ENCODE results near the gene LENG8.
"Not testable (repeated sequence)": the region's sequence is repeated elsewhere in the genome, so short reads cannot be mapped to it uniquely, and the experiment has no call there.

LENG8 gene

DNA sequence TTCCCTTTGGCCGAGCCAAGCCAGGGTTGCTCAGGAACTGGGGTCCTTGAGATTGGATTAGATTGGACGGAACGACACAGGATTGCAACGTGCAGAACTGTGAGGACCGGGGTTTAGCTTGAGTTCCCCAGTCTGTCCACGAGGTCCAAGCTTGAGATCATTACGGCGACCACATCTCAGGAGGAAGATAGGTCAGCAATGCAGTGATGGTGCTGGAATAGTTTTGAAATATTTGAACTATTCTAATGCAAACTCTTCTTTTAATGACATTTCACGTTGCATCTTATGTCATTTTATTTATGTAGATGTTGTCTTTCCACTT, 49.4 kb downstream of the LENG8 start:
- in situ Hi-C loops (cut with HindIII; ENCODE audit: low pct_ligation_motif_present, low pct_unique_long_range_greater_than_20kb, low sequenced_read_pairs) = not testable (repeated sequence)

DNA sequence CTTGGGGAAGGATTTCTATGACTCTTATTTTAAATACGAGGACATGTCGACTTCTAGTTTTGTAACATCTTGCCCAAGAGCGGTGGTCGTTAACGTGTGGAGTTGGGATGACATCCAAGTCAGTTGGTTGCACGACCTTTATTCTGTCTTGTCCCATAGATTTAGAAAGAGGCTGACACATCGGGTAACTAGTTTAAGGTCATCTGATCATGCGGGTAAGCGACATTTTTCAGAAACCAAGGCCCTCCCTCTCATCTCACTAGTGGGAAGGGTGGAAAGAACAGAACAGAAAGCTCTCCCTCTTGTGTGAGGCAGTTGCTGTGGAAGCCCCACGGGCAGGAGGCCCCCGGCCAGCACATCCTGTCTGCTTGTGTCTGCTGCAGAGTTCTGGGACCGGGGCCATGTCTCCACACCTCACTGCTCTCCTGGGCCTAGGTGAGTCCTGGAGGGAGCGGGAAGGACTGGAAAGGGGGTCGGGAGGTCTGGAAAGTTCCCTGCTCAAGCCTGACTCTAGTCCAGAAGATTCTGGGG, 53.6 kb downstream of the LENG8 start, which contains the start of gene LAIR2:
Gene LAIR2, plus strand, starts transcription at position 314 of the 531 bp plus-strand sequence. Its CDS starts 88 bp downstream, at position 402.
- no peak for DNase-seq
- in situ Hi-C loops (cut with HindIII; ENCODE audit: low pct_ligation_motif_present, low pct_unique_long_range_greater_than_20kb, low sequenced_read_pairs) = no loop called here

More for the DNA sequence above, 49.4 kb downstream of the LENG8 start:
- DNase-seq = not testable (repeated sequence)

DNA sequence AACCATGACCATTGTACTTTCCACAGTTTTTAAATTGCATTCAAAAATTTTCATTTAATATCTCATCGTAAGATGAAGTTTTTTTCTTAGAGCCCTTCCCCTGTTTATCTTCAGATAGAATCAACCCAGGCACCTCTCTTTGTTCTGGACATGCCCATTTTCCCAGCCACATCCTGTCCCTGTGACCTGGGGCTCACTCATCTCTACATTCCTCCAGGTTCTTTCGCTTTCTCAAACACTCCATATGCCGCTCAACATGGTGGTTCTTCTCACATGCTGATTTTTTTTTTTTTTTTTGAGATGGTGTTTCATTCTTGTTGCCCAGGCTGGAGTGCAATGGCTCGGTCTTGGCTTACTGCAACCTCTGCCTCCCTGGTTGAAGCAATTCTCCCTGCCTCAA, 56.5 kb downstream of the LENG8 start:
- not testable (repeated sequence) for DNase-seq

DNA sequence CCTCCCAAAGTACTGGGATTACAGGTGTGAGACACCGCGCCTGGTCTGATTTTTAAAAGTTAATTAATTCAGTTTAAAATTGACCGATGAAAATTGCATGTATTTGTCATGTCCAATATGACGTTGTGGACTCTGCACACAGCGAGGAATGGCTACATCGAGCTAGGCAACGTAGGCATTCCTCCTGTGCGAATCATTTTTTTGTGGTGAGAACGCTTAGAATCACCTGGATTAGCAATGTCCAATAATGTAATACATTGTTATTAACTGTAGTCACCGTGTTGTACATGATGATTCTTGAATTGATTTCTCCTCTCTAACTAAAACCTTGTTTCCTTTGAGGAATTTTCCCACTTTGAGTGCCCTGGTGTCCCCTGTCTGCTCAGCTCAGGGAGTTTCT, 57.1 kb downstream of the LENG8 start:
- DNase-seq = no peak
- in situ Hi-C loops (cut with HindIII; ENCODE audit: low pct_ligation_motif_present, low pct_unique_long_range_greater_than_20kb, low sequenced_read_pairs) = no loop called here

More for the DNA sequence above, 56.5 kb downstream of the LENG8 start:
- in situ Hi-C loops (cut with HindIII; ENCODE audit: low pct_ligation_motif_present, low pct_unique_long_range_greater_than_20kb, low sequenced_read_pairs) = not testable (repeated sequence)

DNA sequence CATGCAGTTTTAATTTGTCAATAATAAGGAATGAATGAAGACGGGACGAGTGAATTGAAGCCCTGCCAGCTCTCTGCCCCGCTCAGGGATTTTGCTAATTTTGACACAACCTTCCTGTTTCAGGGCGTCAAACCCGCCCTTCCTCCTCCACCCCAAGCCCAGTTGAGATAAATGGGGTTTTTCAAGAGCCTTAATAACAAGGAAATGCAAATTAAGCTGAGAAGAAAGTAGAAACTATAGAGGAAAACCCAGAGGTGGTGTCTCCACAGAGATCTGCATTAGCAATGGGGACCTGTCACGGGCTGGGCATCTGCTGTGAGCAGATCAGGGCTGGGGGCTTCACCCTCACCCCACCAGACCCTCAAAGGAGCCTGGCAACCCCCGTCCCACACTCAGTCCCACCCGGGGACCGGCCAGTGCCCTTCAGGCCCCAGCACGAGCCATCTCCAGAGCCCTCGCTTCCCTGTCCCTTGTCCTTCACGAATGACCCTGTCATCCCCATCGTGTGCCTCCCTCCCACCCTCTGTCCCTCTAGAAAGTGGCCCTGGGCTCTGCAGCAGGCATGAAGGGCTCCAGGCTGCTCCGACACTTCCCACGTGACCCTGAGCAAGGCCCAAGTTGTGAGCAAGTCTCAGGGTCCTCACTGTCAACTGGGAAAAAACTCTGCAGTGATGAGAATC, 58.2 kb downstream of the LENG8 start:
- DNase-seq; in situ Hi-C loops (cut with HindIII; ENCODE audit: low pct_ligation_motif_present, low pct_unique_long_range_greater_than_20kb, low sequenced_read_pairs): not testable (repeated sequence)

DNA sequence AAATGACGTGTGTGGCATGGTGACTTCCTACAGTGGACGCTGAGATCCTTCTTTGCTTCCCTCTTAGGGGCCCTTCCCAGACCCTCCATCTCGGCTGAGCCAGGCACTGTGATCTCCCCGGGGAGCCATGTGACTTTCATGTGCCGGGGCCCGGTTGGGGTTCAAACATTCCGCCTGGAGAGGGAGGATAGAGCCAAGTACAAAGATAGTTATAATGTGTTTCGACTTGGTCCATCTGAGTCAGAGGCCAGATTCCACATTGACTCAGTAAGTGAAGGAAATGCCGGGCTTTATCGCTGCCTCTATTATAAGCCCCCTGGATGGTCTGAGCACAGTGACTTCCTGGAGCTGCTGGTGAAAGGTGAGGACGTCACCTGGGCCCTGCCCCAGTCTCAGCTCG, 58.8 kb downstream of the LENG8 start:
- no peak for DNase-seq
- in situ Hi-C loops (cut with HindIII; ENCODE audit: low pct_ligation_motif_present, low pct_unique_long_range_greater_than_20kb, low sequenced_read_pairs) = no loop called here

DNA sequence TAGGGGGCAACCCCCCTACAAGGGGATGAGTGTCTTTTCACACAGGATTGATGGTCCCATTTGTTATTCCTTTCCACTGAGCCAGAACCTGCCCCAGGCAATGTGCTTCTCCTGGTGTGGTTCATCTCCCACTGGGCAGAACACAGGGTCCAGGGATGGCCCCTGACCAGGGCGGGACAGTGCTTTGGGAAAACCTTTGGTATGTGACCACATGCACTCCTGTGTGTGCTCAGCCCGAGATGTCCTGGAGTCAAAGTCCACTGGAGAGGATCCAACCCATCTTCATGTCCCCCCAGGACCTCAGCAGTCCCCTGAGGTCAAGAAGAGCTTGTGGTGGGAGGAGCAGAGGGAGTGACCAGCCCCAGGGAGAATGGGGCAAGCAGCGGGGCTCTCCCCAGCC, 59.5 kb downstream of the LENG8 start:
- in situ Hi-C loops (cut with HindIII; ENCODE audit: low pct_ligation_motif_present, low pct_unique_long_range_greater_than_20kb, low sequenced_read_pairs); DNase-seq: not testable (repeated sequence)

DNA sequence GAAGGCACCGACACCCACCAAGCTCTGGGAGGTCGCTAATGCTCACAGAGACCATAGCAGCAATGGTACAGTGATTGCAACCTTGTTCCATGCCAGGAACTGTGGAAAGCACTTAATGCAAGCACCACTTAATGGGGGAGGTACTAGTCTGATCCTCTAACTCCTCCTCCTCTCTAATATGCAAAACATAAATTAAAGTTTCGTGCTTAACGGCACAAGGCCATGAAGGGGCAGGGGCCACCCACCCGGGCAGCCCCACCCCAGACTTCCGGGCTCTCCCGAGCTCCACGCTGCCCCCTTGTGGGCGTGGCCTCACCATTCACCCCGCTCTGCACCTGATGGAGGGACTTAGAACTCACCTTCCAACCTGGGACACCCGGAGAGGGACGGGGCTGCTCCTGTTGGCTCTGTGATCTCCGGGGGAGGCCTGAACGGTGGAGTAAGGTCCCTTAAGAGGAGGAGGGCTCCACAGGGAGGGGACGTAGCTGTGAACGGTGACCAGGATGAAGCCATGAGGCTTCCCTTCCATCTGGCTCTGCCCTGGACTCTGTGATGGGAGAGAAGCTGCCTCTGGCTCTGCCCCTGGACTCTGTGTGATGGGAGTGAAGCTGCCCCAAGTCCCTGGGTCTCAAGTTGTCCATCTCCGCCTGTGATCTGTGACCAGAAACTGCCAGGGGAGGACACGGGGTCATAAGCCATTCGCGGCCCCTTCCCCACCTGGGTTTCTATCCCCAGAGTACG, 60.4 kb downstream of the LENG8 start:
- in situ Hi-C loops (cut with HindIII; ENCODE audit: low pct_ligation_motif_present, low pct_unique_long_range_greater_than_20kb, low sequenced_read_pairs); DNase-seq: not testable (repeated sequence)
